Cardiac muscle cell (in vitro differentiated cells and primary cell): ENCODE data around the gene CCDC24. TPM values are rescaled to one million over a fixed set of nuclear protein-coding genes. Genes with fewer than 3 reads are reported as not detected.

Source experiments
- DNase-seq, 2 donors: peaks; one replicate each; pipeline versions ENCODE4 v3.0.0 to v3.0.0-alpha.2; 2010 to 2017; ENCODE audit warnings: low read depth in 1 of 2, low spot score in 1 of 2
- H3K27ac ChIP-seq: fragments of 200-600 bp; sonication (generic); 2 replicates; pipeline ENCODE4 v1.5.1; 2016
- H3K27me3 ChIP-seq: fragments of 200-600 bp; sonication (generic); 2 replicates; pipeline ENCODE4 v1.6.0; 2016; ENCODE audit warnings: control low read depth
- H3K36me3 ChIP-seq: fragments of 200-600 bp; sonication (generic); 2 replicates; pipeline ENCODE4 v1.5.1; 2016; ENCODE audit warnings: control low read depth
- H3K4me1 ChIP-seq: fragments of 200-600 bp; sonication (generic); 2 replicates; pipeline ENCODE4 v1.8.1; 2017; ENCODE audit warnings: low read depth, mild to moderate bottlenecking, mixed run types
- H3K4me3 ChIP-seq: fragments of 200-600 bp; sonication (generic); 2 replicates; pipeline ENCODE4 v1.5.1; 2016; ENCODE audit warnings: mild to moderate bottlenecking
- H3K9me3 ChIP-seq: fragments of 200-600 bp; sonication (generic); 2 replicates; pipeline ENCODE4 v1.5.1; 2017; ENCODE audit warnings: low read depth, mild to moderate bottlenecking, control low read depth
- CTCF ChIP-seq: IDR thresholded peaks from 2 replicates; pipeline ENCODE4 v1.5.1; 2012; ENCODE audit warnings: low read depth, mild to moderate bottlenecking, low read length
- polyA plus RNA-seq: library from polyadenylated mRNA; unstranded; fragments of >200 nt; fragmentation: Nextera tagmentation; extraction: Ambion mirVana; gene quantifications from 2 replicates; pipeline ENCODE4 v1.2.1, GENCODE V29; 2016
- total RNA-seq: library from RNA; depleted of rRNA; stranded (reverse); fragments of >200 nt; gene quantifications from 2 replicates; pipeline ENCODE4 v1.2.3, GENCODE V29; 2016

Gene CCDC24
- total and polyA plus RNA-seq, 2 experiments from 2014 or later, result 20.8 to 29.7 TPM

DNA sequence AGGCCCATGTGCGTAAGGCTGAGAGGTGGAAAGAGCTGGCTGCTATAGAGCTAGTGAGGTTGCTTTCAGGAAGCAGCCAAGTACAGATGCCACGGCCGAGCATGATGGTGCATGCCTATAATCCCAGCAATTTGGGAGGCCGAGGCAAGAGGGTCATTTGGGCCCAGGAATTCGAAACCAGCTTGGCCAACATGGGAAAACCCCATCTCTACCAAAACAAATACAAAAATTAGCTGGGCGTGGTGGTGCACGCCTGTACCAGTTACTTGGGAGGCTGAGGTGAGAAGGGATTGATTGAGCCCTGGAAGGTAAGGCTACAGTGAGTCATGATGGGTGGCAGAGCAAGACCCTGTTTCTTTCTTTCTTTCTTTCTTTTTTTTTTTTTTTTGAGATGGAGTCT lies 2.7 kb downstream of the CCDC24 start:
- no peak for DNase-seq
- no peaks in the 10 kb centered on the region for H3K36me3 ChIP-seq
- no peak overlapping the region for H3K27ac ChIP-seq
- H3K27me3 ChIP-seq, result no peaks in the 10 kb centered on the region
- no peak overlapping the region for H3K4me3 ChIP-seq
- H3K9me3 ChIP-seq, result no peaks in the 10 kb centered on the region
- TF ChIP-seq CTCF, result no peak
- H3K4me1 ChIP-seq, result peaks cover 4% of the 10 kb centered on the region

DNA sequence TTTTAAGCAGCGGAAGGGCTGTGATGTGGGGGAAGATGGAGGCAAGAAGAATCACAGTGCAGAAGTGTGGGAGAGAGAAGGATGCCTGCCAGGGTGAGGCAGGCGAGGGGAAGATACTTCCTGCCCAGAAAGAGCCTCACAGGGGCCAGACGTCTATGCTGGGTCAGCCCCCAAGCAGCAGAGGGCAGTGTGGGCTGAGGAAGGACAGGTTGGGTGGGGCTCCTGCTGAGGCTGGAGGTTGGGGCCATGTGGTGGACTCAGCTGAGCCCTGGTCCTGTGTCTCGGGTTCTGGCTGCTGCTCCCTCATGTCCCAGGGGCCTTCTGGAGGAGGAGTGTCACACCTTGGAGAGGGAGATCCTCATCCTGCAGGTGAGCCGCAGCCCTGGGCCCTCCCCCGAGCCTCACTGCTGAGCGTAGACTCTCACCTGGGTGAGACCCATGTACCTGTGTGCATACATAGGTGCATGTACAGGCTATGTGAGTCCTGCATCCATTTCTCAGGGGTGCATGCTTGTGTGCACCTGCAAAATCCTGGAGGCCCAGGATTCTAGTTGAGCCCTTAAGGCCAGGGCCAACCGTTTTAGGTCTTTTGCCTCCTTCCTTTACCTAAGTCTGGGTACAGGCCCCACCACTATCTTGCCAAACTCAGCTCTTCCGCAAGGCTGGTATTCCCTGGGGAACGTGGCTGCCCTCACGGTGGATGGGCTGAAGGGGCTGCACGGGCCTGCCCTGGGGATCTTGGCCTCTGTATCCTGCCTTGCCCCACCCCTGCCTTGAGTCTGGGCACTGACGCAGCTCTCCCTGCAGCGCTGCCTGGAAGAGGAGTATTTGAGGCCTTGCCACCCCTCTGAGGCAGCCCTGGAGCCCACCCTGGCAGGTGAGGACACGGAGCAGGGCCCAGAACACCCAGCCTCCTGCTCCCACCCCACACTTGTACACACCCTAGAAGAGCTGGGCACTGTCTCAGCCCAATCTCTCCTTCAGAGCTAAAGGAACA lies 3.7 kb downstream of the CCDC24 start:
- Histone ChIP-seq H3K4me3 (no peak overlapping the region), H3K36me3 (no peaks in the 10 kb centered on the region), H3K27me3 (no peaks in the 10 kb centered on the region), H3K9me3 (no peaks in the 10 kb centered on the region), H3K27ac (no peak overlapping the region), H3K4me1 (peaks cover 4% of the 10 kb centered on the region)
- peak; percentile 36 for TF ChIP-seq CTCF
- peak; percentile 20 to 40 for DNase-seq

GRCh38 chr1:43995984-43996732 lies 4.8 kb downstream of the CCDC24 start:
- peak overlapping the region; percentile 17 for H3K27ac ChIP-seq
- no peaks in the 10 kb centered on the region for H3K9me3 ChIP-seq
- no peak overlapping the region for H3K4me3 ChIP-seq
- no peak for DNase-seq
- no peaks in the 10 kb centered on the region for H3K27me3 ChIP-seq
- H3K36me3 ChIP-seq, result no peaks in the 10 kb centered on the region
- TF ChIP-seq CTCF, result no peak
- H3K4me1 ChIP-seq, result peaks cover 4% of the 10 kb centered on the region

- H3K4me1 ChIP-seq, result peaks cover 4% of the 10 kb centered on the region
Measured at GRCh38 chr1:43996733-43997115, 5.3 kb downstream of the CCDC24 start.

More at GRCh38 chr1:43996733-43997115, 5.3 kb downstream of the CCDC24 start:
- Histone ChIP-seq H3K27ac (no peak overlapping the region), H3K9me3 (no peaks in the 10 kb centered on the region), H3K36me3 (no peaks in the 10 kb centered on the region), H3K4me3 (no peak overlapping the region), H3K27me3 (no peaks in the 10 kb centered on the region)
- no peak for DNase-seq
- TF ChIP-seq CTCF, result no peak
